Right renal cortex interstitium (tissue), 3 donors: Measurements from ENCODE around the gene IMPG2. TPM values are rescaled to one million over a fixed set of nuclear protein-coding genes. Genes with fewer than 3 reads are reported as not detected.
A peak's percentile ranks its signal among the peaks of the same experiment; 100 is the strongest.

Experiments
- DNase-seq, 3 donors: peaks; one replicate each; pipeline ENCODE4 v3.0.0-alpha.2; 2013; ENCODE audit warnings: low read depth in 3 of 3, low spot score in 2 of 3
- polyA plus RNA-seq, 3 donors: library from polyadenylated mRNA; unstranded; fragments of 120-200 nt; gene quantifications; one replicate each; pipeline ENCODE4 v1.2.1, GENCODE V29; 2013; ENCODE audit not compliant: insufficient read length in 3 of 3

The IMPG2 gene
- polyA plus RNA-seq, 3 donors = 0.33 to 0.58 (median 0.41) TPM

DNA sequence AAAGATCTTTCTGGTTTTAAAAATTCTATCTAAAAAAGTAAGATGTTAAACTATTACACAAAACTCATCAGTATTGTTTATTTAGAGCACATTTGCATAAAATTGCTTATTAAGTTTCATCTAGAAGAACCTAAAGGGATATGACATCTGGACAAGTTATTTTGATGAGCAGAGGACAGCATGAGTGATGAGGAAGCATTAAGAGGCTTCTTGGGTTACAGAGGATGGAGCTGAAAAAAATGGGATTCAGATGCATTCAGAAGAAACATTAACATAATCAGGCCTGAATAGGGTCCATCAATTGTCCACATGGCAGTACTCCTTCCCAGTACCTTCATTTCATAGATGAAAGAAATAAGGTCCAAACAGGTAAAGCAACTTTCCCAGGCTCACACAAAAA is 41.6 kb downstream of the IMPG2 start:
- no peak for DNase-seq

DNA sequence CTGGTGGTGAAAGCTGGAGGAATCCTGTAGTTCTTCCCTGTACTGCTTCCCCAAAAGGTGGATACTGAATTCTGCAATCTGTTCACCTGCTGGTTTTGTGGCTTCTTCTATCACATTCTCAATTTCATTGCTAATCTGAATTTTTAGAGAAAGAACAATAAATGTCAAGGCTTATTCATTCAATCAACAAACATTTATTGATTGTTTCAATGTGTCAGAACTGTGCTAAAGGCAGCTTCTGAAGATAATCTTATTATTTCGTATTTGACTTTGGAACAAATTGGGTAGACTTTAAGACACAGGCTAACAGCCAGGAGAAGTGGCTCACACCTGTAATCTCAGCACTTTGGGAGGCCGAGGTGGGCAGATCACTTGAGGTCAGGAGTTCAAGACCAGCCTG is 46.8 kb downstream of the IMPG2 start:
- DNase-seq = no peak

- DNase-seq = no peak
Measured at GRCh38 chr3:101273156-101273555, 47.2 kb downstream of the IMPG2 start.

- DNase-seq = no peak
Measured at GRCh38 chr3:101271728-101272127, 48.6 kb downstream of the IMPG2 start.

DNA sequence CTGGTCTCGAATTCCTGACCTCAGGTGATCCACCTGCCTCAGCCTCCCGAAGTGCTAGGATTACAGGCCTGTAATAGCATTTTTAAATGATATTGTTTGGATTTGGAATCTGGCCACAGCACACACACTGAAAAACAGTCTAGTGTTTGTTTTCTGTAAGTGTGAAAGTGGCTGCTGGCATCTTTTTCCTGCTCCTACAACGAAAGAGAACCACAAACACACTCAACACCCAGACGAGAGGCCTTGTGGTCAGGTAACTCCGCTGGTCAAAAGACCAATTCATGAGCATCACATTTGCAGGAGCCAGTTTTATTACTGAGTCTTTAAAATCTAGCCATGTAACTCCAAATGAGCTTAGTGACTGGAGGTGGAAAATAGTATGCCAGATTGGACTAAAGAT is 50.2 kb downstream of the IMPG2 start:
- no peak for DNase-seq

- no peak for DNase-seq
Measured at GRCh38 chr3:101268971-101269671, 51.3 kb downstream of the IMPG2 start.

DNA sequence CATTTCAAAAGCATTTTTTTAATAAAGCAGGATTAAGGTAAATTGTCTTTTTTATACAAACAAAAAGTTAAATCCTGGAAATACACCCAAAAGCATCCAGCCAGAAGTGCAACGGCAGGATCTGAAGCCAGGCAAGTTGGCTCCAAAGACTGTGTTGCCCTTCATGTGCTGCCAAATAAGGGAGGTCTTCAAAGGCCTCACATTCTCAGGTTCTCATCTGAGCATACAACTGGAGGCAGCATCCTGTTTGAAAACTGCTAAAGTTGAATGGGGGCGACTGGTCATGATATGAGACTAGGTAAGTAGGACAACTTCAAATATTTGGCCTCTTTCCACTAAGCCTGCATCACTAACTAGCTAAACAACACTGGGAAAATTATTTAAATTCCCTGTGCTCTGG is 52.2 kb downstream of the IMPG2 start:
- DNase-seq = no peak

DNA sequence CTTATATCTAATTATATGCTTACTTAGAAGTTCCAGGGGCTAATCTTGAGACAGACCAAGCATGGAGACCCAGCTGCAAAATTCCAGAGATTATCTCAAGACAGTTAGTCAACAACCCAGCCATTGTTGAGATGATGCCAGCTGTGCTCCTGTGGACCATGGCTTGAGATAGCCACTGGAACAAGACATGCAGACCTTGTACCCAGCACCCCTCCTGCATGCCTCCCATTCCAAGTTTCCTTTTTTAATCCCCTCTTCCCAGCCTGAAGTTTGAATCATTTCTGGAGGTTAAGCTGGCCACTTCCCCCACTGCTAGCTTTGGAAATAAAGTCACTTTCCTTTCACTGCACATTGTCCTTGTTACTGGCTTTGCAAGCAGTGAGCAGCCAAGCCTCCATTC is 53.8 kb downstream of the IMPG2 start:
- DNase-seq = no peak

- DNase-seq = no peak
Measured at GRCh38 chr3:101266071-101266470, 54.3 kb downstream of the IMPG2 start.

- no peak for DNase-seq
Measured at GRCh38 chr3:101262393-101263240, 57.8 kb downstream of the IMPG2 start.

- DNase-seq = no peak
Measured at GRCh38 chr3:101261506-101261905, 58.9 kb downstream of the IMPG2 start.

- no peak for DNase-seq
Measured at GRCh38 chr3:101259485-101260341, 60.7 kb downstream of the IMPG2 start.

DNA sequence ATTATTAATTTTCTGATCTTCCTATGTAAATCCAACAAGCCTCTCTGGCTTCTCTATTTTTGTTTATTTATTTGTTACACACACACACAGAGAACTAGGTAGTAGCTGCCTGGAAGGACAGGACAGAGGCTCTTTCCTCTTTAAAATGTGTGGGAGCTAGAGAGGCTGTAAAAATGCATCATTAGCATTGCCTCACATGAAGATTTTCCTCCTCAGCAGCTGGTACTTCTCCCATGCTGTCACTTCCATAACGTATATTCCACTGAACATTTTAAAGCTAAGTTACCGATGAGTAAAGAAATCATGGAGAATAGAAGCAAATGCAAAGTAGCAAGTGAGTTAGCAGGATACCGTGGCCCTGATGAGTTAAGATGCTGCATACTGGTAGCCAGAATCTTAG is 63.9 kb downstream of the IMPG2 start:
- DNase-seq = peak; percentile 29 to 47 (median 32)

GRCh38 chr3:101255441-101255840 is 64.9 kb downstream of the IMPG2 start:
- no peak for DNase-seq

DNA sequence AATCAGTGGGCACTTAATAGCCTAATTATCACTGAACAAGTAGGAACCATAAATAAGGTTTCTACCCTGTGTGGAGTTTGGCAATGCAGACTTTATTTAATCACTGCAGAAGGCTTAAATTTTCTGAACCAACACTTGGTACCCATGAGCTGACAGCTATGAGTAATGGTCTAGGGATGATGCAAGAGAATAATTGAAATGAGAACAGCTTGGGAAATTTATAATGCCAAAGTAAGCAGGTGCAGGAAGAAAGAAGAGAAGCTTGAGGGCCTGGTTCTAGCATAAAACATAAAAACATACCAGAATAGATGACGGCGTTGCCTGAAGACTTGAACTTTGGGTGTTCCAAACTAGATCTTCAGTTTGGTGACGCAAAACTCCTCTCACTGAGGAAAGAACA is 67.0 kb downstream of the IMPG2 start:
- no peak for DNase-seq

GRCh38 chr3:101252945-101253344 is 67.4 kb downstream of the IMPG2 start:
- no peak for DNase-seq

DNA sequence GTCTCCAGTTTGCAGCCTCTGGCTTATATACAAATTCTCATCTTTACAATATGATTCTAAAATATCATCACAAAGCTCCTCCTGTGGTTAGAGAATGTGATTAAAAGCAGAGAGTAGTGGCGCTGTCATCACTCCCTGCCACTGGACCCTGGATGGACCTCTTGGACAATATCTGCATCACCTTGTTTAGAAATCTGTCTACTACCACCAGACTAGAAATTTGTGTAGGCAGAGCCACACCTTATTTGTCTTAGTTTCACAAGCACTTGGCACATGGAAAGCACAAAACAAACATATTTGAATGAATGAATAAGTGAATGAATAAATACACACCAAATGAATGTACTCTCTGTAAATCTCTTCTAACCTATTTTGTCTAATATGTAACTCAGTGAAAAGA is 68.1 kb downstream of the IMPG2 start:
- DNase-seq = no peak

GRCh38 chr3:101251441-101251840 is 68.9 kb downstream of the IMPG2 start:
- no peak for DNase-seq

GRCh38 chr3:101249522-101249921 is 70.9 kb downstream of the IMPG2 start:
- no peak for DNase-seq

GRCh38 chr3:101248736-101249135 is 71.6 kb downstream of the IMPG2 start:
- no peak for DNase-seq

DNA sequence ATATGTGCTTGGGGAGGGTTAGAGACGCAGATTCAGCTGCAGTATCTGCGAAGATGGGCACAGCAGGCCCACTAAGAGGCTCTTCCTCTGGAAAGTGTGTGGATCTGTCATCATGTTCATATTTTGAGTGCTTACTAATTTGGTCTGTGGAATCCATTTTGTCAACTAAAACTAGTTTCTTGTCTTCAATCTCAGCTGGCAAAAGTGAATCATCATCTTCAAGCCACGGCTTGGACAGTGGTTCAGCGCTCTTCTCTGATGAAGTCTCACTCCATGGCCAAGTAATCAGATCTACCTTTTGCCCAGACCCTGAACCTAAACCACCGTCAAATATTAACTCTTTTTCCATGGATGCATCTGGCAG is 76.2 kb downstream of the IMPG2 start:
- DNase-seq = no peak
